ENCODE data around the gene GRK4.
"Not testable (repeated sequence)": the region's sequence is repeated elsewhere in the genome, so short reads cannot be mapped to it uniquely, and the experiment has no call there.

Gene GRK4

GRCh38 chr4:2963175-2963965 lies at the start of gene GRK4, which contains the start of gene NOP14:
GRK4 (plus strand) TSS chr4:2963571; CDS start chr4:2964071, 500 bp downstream.
NOP14 (minus strand) TSS chr4:2963406; CDS start chr4:2963319, 87 bp downstream.
- peak; percentile 27 for DNase-seq

GRCh38 chr4:2914256-2915126 lies 48.9 kb upstream of the GRK4 start:
- no peak for DNase-seq

- DNase-seq: no peak
Observed at GRCh38 chr4:2915789-2916188, 47.6 kb upstream of the GRK4 start.

- DNase-seq: not testable (repeated sequence)
Observed at GRCh38 chr4:2916696-2917095, 46.7 kb upstream of the GRK4 start.

GRCh38 chr4:2918300-2918699 lies 45.1 kb upstream of the GRK4 start:
- not testable (repeated sequence) for DNase-seq

GRCh38 chr4:2918714-2919113 lies 44.7 kb upstream of the GRK4 start:
- DNase-seq: not testable (repeated sequence)

GRCh38 chr4:2922453-2923101 lies 40.8 kb upstream of the GRK4 start:
- DNase-seq: not testable (repeated sequence)

- DNase-seq: no peak
Observed at GRCh38 chr4:2923141-2923551, 40.2 kb upstream of the GRK4 start.

- no peak for DNase-seq
Observed at GRCh38 chr4:2923668-2924173, 39.6 kb upstream of the GRK4 start.

GRCh38 chr4:2924286-2924685 lies 39.1 kb upstream of the GRK4 start:
- no peak for DNase-seq

- DNase-seq: no peak
Observed at GRCh38 chr4:2924765-2925301, 38.5 kb upstream of the GRK4 start.

- DNase-seq: no peak
Observed at GRCh38 chr4:2925496-2925895, 37.9 kb upstream of the GRK4 start.

- no peak for DNase-seq
Observed at GRCh38 chr4:2925931-2926860, 37.2 kb upstream of the GRK4 start.

GRCh38 chr4:2927016-2927695 lies 36.2 kb upstream of the GRK4 start:
- DNase-seq: no peak

- no peak for DNase-seq
Observed at GRCh38 chr4:2927696-2928075, 35.7 kb upstream of the GRK4 start.

- no peak for DNase-seq
Observed at GRCh38 chr4:2928242-2929176, 34.9 kb upstream of the GRK4 start.

GRCh38 chr4:2929469-2929868 lies 33.9 kb upstream of the GRK4 start:
- DNase-seq: no peak

GRCh38 chr4:2930135-2930757 lies 33.1 kb upstream of the GRK4 start:
- DNase-seq: no peak

- DNase-seq: no peak
Observed at GRCh38 chr4:2930758-2931511, 32.4 kb upstream of the GRK4 start.
